CD4-positive, alpha-beta T cell treated with Interleukin-15 for 4 hours (primary cell): ENCODE measurements around the gene DUSP5.
"Not testable (repeated sequence)": the region's sequence is repeated elsewhere in the genome, so short reads cannot be mapped to it uniquely, and the experiment has no call there.

Experiments
- DNase-seq: peaks from one replicate; pipeline ENCODE4 v3.0.0-alpha.2; 2020; ENCODE audit warnings: low spot score

Gene DUSP5

DNA sequence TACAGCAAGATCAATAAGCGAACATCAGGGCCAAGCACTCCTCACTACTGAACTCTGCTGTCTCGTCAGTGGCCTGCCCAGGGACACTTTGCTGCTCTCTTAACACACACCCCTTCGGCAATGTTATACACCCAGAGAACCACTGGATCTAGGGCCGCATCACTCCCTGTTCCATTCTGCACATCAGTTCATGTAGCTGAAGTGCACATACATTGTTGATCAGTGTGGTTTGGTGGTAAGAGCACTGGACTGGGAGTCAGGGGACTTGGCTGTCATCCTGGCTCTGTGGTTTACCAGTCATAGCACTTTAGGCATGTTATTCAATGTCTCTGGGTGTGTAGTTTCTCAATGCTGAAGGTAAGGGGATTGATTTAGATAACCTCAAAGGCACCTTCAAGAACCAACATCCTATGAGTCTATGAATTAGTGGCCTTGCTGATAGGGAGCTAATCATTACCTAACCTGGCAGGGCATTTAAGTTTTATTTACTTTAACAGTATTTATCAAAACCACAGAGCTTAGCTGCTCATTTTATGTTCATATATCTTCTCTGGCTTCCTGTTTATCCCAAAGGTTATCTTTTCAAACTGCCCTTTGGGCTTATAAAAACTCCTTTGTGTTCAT, 24.8 kb downstream of the DUSP5 start:
- no peak for DNase-seq

DNA sequence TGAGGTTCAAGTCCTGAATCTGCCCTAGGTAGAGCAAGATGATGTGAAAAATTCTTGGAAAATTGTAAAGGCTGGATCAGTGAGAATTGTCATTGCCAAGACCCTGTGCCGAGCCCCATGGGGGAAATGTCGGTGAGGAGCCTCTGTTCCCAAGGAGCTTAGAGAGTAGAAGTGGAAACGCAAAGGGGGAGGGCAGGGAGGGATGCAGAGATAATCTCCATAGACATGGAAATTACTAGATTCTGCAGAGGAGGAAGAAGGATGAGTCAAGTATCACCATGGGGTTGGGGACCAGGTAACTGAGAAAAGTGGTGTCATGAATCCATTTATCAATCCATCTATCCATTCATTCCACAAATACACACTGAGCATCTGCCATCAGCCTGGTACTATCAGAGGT, 26.0 kb downstream of the DUSP5 start:
- no peak for DNase-seq

DNA sequence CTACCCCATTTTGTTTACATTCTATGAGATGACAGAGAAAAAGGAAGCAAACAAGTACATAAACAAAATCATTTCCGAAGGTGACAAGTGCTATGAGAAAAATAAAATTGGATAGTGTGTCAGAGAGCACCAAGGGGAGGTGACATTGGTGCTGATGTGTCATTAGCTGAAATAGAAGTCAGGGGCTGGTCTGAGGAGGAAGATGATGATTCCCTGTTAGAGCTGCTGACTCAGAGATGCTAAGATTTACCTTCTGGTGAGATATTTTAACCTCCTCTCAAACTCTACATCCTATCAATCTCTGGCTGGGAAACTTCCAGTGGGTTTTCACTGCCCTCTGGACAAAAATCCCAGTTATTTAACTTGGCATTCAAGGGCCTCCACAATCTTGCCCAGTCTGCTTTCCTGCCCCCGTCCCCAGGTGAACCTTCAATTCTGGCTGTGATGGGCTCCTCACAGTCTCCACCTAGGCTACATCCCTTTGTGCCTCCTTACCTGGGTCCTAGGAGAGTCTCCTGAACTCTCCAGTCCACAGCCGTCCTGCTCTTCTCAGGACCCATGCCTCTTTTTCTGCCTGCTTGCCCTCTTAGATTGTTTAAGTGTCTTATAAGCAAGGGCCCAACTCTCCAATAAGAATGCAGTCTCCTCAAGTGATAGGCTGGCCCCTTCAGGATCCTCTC, 26.6 kb downstream of the DUSP5 start:
- no peak for DNase-seq

DNA sequence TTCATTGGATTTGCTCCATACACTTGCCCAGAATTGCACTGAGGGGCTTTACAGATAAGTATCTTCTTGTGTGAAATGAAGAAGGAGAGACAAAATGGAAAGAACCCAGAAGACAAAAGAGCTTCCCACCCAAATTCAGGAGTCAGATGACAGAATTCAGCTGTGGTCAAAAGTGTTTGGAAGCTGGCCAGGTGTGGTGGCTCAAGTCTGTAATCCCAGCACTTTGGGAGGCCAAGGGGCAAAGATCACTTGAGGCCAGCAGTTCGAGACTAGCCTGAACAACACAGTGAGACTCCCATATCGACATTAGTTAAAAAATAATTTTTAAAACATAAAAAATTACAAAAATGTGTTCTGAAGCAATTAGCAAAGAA, 27.1 kb downstream of the DUSP5 start:
- DNase-seq = no peak

DNA sequence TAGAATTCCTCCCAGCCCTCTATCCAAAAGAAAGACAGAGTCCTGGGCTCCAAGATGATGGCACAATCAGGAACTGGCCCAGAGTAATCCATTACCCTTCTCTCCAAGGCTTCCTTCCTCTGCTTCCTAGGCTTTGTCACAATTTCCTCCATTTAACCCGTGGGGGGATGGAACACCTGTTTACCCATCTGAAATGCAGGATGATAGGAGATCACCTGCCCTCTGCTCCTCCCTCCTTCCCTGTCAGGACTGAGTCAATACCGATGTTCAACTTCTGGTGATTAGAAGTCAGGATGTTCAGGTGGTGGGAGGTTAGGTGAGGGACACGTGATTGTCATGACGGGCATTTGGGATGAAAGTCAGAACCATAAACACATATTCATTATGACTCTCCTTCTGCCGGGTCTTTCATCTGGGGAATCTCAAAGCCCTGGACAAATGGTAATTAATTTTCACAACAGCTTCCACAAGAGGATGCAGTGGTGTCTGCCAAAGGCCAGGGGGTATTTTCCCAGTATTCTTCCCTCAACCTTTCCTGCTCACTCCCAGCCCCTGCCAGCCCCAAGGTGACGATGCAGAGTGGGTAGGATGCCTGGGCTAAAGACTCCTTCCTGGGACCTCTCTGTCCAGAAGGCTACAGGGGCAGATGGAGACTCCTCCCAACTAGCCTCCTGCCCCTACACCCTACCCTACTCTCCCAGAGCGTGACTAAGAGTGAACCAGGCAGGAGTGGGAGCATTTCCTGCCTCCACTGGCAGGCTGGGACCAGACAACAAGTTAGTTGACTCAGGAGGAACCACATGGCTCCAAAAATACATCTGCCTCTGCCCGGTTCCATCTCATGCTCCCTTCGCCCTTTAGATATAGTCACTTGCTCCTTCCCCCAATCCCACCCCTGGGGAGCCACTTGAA, 27.9 kb downstream of the DUSP5 start:
- DNase-seq = no peak

DNA sequence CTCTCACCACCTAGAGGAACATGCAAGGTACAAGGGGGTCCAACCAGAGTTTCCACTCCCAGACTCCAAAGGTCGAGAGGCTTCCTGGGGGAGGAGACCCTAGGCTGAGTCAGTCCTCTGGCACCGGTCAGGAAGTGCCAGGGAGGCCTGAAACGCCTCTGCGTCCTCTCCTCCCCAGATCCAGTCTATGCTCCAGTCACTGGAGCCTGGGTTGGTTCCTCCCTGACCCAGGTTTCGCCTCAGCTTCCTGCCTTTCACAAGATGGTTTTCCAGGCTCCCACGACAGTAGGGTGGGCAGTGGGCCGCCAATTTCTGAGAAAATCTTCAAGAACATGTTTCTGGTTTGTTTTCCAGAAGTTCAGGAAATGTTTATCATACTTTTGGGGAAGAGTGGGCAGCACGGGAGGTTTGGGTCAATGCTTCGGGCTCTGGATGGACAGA, 30.0 kb downstream of the DUSP5 start:
- no peak for DNase-seq

DNA sequence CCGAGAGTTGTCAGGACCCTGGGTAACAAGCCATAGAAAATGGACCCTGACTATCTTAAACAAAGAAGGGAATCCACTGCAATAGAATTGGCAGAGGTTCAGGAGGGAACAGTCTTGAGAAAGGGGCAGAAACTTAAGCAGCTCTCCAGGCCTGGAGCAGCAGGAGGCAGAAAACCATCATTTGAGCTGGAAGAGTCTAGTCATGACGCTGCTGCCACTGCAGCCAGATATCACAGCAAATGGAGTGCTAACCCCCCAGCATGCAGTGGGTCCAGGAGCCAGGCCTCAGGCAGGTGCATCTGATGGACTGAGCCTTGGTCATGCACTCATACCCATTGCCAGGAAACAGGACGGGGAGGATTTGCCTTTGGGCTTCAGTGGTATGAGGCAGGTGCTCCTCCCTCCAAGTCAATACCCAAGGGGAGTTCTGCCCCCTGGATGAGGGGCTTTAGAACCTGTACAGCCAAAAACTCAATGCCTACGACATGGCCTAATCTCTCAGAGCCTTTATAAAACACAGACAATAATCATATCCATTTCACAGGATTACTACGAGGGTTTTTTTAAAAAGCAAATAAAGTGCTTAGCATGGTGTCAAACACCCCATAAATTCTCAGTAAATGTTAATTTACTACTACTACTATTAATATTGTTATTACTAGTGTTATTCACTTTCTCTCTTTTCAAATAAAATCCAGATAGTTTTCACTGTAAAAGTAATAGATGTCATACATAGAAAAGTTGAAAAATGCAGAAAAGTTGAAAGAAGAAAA, 30.7 kb downstream of the DUSP5 start:
- no peak for DNase-seq

DNA sequence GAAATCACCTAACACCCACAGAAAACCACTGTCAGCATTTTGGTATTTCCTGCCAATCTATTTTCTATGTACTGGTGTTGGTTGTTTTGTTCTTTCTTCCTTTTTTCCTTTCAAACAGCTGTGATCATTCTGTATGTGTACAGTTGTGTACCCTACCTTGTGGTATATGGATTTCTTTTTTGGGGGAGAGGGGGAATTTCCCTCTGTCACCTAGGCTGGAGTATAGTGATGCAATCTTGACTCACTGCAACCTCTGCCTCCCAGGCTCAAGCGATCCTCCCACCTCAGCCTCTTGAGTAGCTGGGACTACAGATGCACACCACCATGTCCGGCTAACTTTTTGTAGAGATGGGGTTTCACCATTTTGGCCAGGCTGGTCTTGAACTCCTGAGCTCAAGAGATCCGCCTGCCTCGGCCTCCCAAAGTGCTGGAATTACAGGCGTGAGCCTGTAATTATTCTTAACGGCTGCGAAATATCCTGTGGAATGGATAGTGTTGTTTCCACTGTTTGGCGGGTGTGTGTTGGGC, 31.4 kb downstream of the DUSP5 start:
- DNase-seq = peak; percentile 73

DNA sequence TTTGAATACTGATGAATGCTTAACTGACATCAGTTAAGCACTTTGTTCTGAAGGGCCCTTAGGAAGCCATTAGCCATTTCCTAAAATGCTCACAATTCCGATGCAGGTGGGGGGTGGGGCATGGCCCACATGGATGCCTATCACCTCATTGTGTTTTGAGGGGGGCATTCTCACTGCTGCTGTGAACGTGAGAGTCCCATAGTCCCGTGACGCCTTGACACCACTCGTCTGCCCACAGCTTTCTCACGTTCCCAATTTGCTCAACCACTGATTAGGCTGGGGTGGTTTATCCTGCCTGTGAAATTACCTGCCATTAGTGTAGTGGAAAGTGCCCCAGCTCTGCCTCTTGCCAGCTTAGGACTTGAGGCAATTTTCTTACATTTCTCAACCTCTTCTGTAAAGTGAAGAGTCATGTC, 31.9 kb downstream of the DUSP5 start:
- peak; percentile 21 for DNase-seq

DNA sequence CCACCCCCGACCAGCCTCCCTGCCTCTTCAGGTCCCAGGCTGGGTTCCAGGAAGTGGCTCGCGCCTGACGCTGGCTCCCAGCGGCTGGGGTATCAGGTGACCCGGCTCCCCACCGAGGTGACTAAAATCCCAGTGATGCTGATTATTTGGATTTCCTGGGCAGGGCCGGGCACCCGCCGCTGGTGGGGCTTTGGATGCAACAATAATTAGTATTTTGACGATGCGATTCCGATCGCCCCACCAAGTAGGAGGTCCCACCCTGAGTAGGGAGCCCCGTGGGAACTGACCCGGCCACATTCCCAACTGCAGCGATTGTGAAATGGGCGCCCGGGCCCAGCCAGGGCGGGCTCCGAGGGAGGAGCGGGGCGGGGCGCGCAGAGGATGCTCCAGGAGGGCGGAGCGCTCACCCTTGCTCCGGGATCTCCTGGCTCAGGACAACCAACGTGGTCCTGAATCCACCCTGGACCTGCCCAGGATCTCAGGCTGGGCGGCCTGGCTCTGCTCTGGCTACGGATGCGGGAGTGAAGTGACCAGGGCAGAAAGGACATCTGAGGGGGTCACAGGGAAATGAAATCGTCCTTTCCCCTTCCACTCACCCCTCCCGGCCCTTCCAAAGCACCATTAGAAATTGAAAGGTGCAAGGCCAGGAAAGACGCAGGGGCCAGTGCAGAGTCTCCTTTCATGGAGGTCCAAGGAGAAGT, 32.6 kb downstream of the DUSP5 start:
- no peak for DNase-seq

DNA sequence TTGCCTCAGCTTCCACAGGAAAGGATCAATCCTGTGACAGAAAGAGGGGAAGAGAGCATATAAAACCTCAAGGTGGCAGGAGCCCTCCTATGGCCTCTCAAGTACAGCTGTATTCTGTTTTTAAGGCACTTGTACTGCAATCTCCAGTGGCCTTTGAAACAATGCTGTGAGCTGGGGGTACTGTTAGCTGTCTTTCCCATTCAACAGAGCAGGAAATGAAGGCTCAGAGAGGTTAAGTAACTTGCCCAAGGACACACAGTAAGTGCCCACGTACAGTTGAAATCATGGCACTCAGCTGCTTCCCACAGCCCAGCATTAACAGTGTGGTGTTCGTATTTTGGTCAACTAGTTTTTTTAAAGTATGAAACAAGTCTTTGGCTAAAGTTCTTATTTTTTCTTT, 34.0 kb downstream of the DUSP5 start:
- DNase-seq = no peak

DNA sequence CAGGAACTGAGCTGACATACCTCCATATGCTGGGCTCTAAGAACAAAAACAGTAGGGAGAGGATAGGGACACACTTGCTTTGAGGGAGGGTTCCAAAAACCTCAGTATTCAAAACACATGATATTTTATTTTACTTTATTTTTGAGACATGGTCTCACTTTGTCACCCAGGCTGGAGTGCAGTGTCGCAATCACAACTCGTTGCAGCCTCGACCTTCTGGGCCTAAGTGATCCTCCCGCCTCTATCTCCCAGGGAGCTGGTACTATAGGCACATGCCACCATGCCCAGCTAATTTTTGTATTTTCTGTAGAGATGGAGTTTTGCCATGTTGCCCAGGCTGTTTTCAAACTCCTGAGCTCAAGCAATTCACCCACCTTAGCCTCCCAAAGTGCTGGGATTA, 34.9 kb downstream of the DUSP5 start:
- not testable (repeated sequence) for DNase-seq

DNA sequence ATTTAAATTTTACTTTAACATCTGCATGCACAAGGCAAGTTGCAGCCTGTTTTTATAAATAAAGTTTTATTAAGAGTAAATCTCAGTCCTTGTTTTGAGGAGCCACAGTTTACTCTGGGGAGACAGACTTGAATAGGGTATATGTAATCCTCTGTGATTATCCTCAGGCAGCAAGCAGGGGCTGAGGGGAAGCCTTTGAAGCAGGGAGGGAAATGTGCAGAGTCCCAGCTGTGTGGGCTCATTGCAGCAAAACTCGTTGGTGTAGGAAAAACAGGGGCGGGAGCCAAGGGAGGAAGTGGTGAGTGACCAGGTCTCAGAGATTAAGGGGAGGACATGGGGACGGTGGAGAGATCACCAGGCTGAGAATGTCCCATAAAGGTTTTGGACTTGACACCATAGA, 35.4 kb downstream of the DUSP5 start:
- no peak for DNase-seq

DNA sequence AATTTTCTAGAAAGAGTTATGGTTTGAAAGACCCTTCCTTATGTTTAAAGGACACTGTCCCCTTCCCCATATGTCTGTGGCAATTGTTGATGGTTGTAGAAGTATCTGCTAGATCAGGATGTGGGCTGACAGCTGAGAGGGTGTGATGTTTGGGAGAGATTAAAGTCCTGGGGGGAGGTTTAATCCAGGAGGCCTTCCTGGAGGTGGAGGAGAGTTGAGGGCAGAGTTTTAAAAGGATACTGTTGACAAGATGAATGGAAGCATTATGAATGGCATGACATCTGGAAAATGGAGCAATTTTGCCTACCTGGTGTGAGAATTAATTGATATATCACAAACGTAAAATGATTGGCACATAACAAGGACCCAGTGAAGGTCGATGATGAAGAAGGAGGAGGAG, 36.9 kb downstream of the DUSP5 start:
- DNase-seq = no peak

DNA sequence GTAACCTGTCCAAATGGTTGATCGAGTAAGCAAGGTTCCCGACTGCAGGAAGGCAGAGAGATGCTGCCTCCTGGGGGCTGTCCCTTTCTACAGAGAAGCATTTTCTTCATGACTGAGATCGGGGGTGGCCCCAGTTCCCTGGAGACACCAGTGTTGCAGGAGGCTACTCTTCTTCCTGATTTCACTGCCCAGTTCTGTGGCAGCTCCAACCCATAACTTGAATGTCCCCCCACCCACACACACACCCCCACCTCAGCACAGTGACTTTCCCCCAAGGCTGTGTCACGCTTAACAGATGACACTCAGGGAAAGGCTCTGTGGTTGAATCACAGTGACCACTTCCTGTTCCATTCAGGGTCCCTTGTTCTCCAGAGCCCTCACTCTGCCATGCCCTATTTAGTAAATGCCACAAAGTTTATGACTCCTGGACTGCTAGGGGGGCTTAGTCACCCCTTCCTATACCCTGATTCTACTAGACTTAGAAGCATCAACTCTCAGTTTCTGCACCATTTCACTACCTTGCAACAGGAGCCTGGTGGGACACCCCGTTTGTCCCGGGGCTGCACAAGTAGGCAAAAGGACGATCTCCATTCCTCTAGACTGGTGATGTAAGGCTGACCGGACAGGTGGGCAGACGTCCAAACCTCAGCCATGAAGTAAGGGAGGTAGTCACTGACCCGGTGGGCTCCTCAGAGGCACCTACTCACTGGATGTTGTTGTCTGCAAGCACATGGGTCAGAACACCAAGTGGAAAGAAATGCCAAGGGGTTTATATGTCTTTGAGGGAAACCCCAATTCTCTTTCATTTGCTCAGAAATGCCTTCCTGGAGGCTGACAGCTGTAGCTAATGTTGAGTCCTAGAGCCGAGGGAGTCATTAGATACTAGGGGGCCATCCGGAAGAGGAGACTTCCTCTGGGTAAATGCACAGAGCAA, 38.5 kb downstream of the DUSP5 start:
- peak; percentile 72 for DNase-seq

DNA sequence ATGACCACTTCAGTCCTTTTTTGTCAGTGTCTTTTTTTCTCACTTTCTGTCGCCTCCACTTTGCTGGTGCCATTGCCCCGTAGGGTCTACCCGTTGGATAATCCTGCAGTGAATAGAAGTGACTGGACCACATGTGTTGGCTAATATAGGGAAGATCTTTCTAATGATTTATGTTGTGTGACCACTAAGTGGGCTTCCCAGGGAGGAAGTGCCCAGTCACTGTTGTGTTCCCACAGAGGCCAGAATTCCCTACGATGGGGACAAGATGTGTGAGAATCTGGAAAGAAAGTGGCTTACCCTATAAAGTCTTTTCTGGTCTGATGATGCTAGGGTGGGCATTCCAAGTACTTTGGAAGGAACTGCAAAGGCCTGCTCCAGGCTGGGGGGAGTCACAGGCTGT, 41.4 kb downstream of the DUSP5 start:
- no peak for DNase-seq

DNA sequence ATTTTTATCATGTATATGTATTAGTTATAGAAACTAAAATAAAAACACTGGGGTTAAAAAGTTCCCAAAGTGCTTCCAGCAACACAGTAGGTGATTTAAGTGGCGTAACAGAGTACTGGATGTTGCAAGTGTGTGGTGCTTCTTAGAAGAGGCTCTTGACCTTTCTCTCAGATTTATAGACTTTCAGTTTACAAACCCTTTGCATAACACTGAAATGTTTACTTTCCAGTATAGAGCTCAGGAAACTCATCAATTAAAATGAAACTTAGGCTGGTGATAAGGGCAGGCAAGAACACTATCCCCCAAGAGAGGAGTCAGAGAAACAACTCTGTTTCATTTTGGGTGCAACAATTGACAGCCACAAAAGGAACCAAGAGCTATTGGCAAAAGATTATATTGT, 42.3 kb downstream of the DUSP5 start:
- no peak for DNase-seq

DNA sequence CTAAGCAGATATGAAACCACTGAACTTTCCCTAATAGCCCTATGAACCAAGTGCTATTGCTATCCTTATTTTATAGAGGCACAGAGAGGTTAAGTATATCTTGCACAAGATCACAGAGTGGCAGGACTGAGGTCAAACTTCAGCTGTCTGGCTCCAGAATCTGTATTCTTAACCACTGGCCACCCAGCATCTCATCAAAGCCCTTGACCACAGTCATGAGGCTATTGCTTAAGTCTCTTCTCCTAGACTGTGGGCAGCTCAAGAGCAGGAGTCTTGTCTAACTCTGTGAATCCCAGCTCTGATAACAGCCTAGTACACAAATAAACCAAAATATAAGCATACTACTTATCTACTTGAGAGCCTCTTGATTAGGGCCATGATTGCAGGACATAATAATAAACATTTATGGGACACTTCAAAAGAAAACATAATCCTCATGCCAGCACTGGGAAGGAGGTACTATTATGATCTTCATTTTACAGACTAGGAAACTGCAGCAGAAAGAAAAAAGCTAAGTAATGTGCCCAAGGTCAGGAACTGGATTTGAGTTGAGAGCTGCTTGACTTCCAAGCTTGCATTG, 47.3 kb downstream of the DUSP5 start:
- no peak for DNase-seq

DNA sequence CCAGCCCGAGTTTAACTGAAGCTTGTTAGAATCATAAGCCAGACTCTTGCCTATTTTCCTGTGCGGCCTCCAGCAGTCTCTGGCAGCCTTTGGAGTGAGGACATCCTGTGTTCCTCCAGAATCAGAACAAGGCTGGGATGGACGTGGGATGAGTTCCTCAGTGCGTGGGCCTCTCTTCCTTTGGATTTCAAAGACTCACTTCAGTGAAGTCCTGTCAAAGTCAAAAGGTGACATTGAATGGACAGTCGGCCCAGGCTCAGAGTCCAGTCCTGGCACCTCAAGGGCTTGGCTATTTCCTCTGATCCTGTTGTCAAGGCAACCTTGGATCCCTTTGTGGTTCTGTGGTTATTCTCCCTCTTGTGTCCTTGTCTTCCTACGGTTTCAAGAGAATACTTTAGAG, 48.4 kb downstream of the DUSP5 start:
- no peak for DNase-seq
